Measurements from ENCODE around the gene ATE1.

- TF ChIP-seq SP1 (IDR thresholded peaks at IDR 0.05): no peak
- no peak for TF ChIP-seq FOXA1 (IDR thresholded peaks at IDR 0.05)
- no peak for TF ChIP-seq ZNF384 (IDR thresholded peaks at IDR 0.05)
These were observed 130.3 kb downstream of the ATE1 start for GRCh38 chr10:121797490-121797889.

Data from HEK293T (cell line).